GM12865 (cell line): ENCODE measurements around the gene MTCL1.

Experiments
- DNase-seq: peaks from one replicate; pipeline ENCODE4 v3.0.0; 2010; ENCODE audit warnings: low read depth
- H3K4me3 ChIP-seq: 2 replicates; pipeline ENCODE4 v1.5.1; 2011; ENCODE audit warnings: mild to moderate bottlenecking, low read depth, low read length, control low read depth
- TF ChIP-seq, protein P1 (sequence below): IDR thresholded peaks from 2 replicates; pipeline ENCODE4 v1.5.1; 2011; ENCODE audit warnings: low read length, control low read depth, low read depth, inconsistent platforms; ENCODE audit not compliant: insufficient read depth; ENCODE audit errors: missing control alignments

The MTCL1 gene

GRCh38 chr18:8858888-8859511, 153.6 kb downstream of the MTCL1 start:
- TF ChIP-seq, protein P1, sequence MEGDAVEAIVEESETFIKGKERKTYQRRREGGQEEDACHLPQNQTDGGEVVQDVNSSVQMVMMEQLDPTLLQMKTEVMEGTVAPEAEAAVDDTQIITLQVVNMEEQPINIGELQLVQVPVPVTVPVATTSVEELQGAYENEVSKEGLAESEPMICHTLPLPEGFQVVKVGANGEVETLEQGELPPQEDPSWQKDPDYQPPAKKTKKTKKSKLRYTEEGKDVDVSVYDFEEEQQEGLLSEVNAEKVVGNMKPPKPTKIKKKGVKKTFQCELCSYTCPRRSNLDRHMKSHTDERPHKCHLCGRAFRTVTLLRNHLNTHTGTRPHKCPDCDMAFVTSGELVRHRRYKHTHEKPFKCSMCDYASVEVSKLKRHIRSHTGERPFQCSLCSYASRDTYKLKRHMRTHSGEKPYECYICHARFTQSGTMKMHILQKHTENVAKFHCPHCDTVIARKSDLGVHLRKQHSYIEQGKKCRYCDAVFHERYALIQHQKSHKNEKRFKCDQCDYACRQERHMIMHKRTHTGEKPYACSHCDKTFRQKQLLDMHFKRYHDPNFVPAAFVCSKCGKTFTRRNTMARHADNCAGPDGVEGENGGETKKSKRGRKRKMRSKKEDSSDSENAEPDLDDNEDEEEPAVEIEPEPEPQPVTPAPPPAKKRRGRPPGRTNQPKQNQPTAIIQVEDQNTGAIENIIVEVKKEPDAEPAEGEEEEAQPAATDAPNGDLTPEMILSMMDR, result no peak
- no peak overlapping the region for H3K4me3 ChIP-seq
- no peak for DNase-seq

DNA sequence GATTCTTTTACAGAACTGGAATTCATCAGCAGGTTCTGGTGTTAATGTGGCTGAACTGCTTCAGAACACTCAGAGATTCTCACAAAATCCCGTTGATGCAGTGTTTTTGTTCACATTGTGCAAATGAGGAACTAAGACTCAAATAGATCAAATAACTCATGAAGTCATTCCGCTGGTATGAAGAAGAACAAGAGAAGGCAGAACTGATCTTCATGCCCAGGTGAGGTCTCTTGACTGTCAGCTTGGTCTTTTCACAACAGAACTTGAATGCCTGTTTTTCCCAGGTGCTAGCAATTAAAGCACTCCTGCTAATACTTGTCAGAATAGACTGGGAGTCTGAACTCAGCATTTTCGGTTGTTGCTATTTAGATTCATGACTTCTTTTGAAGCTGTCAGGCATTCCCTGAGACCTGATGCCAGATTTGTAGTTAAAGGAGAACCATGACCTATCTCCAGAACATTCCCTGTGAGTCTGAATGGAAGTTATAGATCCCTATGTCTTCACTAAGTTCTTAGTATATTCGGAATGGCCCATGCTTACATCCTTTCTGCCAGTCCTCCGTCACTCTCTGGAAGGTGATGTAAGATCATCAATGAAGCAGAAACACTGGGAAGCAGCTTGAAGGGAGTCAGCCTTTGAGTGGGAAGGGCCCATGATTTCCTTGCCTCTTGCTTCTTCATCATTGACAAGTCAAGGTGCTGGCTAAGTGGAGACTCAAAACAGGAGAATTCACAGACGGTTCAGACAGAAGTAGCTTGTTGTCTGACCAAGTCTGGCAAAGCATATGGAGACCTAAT, 155.7 kb downstream of the MTCL1 start:
- TF ChIP-seq, protein P1, result no peak
- no peak overlapping the region for H3K4me3 ChIP-seq
- no peak for DNase-seq

- TF ChIP-seq, protein P1, result no peak
- no peak overlapping the region for H3K4me3 ChIP-seq
- DNase-seq, result no peak
These were observed 158.1 kb downstream of the MTCL1 start for GRCh38 chr18:8863427-8863826.

DNA sequence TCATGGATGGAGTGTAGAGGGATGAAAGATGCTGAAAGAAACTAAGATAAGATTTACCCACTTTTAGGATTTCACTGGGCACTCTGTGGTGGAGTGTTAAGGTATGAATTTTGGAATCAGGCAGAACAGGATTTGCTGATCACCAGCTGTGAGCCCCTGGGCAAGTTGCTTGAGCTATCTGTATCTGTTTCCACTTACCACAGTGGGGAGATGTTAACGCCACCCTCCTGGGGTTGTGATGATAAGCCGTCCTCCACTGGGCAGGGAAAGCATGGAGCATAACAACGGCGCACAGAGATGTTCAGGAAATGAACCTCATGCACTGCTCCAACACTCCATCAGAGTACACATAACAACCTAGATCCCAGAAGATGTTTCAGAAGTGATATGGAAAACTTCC, 160.6 kb downstream of the MTCL1 start:
- TF ChIP-seq, protein P1, result no peak
- H3K4me3 ChIP-seq, result no peak overlapping the region
- DNase-seq, result no peak

DNA sequence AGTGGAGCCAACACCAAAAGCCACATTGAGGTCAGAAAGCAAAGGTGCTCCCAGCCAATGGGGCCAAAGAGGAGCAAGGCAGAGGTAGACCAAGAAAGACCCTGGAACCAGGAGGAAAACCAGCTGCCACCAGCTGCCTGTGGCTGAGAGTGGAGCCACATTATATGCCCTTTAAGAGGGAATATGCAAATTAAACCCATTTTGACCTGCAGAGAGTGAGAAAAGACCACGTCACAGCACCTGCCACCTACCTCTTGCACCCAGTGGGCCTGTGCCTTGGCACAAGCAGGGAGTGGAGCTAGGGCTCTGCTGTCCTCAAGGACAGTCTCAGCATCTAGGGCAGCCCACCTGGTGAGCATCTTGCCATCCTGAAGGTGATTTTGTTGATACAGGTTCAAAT, 161.3 kb downstream of the MTCL1 start:
- TF ChIP-seq, protein P1, result no peak
- H3K4me3 ChIP-seq, result no peak overlapping the region
- DNase-seq, result no peak

DNA sequence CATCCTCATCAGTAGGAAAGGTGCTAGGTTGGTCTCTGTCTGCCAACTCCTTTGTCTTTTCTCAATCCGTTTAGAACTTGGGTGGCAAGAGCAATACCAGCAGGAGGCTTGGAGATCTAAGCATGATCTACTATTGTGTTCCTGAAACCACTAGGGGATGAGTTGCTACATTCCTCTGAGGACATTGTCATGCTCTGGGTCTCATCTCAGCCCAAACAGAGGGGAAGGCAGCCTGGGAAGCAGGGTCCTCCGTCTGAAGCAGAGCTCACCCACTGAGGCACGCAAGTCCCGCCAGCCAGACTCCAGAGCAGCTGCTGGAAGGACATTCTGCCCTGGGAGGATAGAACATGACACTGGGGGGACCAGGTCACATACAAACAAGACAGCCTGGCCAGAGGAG, 162.9 kb downstream of the MTCL1 start:
- TF ChIP-seq, protein P1, result no peak
- no peak overlapping the region for H3K4me3 ChIP-seq
- DNase-seq, result no peak

DNA sequence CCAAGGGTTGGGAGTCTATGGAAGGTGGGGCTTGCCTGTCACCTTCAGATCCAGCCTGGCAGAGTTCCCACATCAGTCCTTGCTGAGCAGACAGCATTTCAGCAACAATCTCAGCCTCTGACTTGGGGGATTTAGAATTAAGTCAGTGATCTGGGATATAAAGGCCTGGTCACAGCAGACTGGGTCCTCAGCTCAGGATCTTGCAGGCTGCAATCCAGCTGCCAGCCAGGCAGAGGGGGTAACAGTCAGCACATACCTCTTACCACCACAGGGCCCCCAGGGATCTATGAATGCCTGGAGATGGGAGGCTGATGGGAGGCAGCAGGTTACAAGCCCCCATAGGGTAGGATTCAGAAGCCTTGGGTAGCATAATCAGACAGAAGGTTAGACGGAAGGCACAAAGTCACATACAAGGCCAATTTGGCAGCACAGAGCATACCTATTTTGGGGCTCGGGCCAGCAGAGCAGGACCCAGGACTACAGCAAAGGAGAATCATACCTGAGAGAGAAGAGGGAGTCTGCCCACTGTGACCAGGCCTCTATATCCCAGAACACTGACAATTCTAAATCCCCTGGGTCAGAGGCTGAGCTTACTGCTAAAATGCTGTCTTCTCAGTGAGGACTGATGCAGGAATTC, 163.5 kb downstream of the MTCL1 start:
- TF ChIP-seq, protein P1, result no peak
- H3K4me3 ChIP-seq, result no peak overlapping the region
- DNase-seq, result no peak
